H1 (cell line): ENCODE data around the gene RAB24. TPM values are rescaled to one million over a fixed set of nuclear protein-coding genes. Genes with fewer than 3 reads are reported as not detected.

Source experiments
- ASH2L ChIP-seq: fragments of 200-600, 300-600 bp; sonication (generic); IDR thresholded peaks from one replicate; pipeline ENCODE4 v1.7.1; 2017; ENCODE audit warnings: low read length
- BACH1 ChIP-seq: IDR thresholded peaks from 2 replicates; pipeline ENCODE4 v1.6.1; 2012; ENCODE audit warnings: low read length, improper control_type of control experiment
- CBX5 ChIP-seq: fragments of 300-800, 300-1000 bp; sonication (generic); IDR thresholded peaks from 2 replicates; pipeline ENCODE4 v1.7.1; 2016; ENCODE audit warnings: antibody characterized with exemption, low read length, low read depth
- CBX8 ChIP-seq: fragments of 300-800, 300-1000 bp; sonication (generic); IDR thresholded peaks from 2 replicates; pipeline ENCODE4 v1.7.1; 2016; ENCODE audit warnings: low read depth, low read length, borderline replicate concordance
- CEBPB ChIP-seq: IDR thresholded peaks from 2 replicates; pipeline ENCODE4 v1.6.1; 2012; ENCODE audit warnings: low read depth, low read length
- CTCF ChIP-seq, 3 experiments: IDR thresholded peaks; 1 replicate in 2 of 3; 2 replicates in 1 of 3; pipeline versions ENCODE4 v1.5.1 to v1.6.1; 2011; ENCODE audit warnings: low read length in 3 of 3, mild to moderate bottlenecking in 3 of 3, inconsistent platforms in 2 of 3, low read depth in 1 of 3, moderate library complexity in 1 of 3; ENCODE audit not compliant: insufficient read depth in 1 of 3; ENCODE audit errors: control extremely low read depth in 1 of 3
- E2F6 ChIP-seq: IDR thresholded peaks from 2 replicates; pipeline ENCODE4 v1.6.1; 2012; ENCODE audit warnings: inconsistent platforms
- EP300 ChIP-seq, 2 experiments: IDR thresholded peaks; 1 replicate in 1 of 2; 2 replicates in 1 of 2; pipeline ENCODE4 v1.6.1; 2011 to 2012; ENCODE audit warnings: low read depth in 2 of 2, low read length in 2 of 2, mild to moderate bottlenecking in 2 of 2, borderline replicate concordance in 1 of 2, inconsistent platforms in 1 of 2, moderate library complexity in 1 of 2
- HDAC2 ChIP-seq, 2 experiments: fragments of 300-600 bp in 1 of 2; sonication (generic) in 1 of 2; IDR thresholded peaks; 2 replicates each; pipeline ENCODE4 v1.6.1; 2011 to 2012; ENCODE audit warnings: low read depth in 2 of 2, low read length in 2 of 2, mild to moderate bottlenecking in 2 of 2, moderate library complexity in 2 of 2, borderline replicate concordance in 1 of 2, inconsistent platforms in 1 of 2
- JUN ChIP-seq: IDR thresholded peaks from 2 replicates; pipeline ENCODE4 v1.6.1; 2011; ENCODE audit warnings: low read depth, mild to moderate bottlenecking, improper control_type of control experiment, low read length
- KDM4A ChIP-seq: IDR thresholded peaks from one replicate; pipeline ENCODE4 v1.7.1; 2012; ENCODE audit warnings: low read depth, mild to moderate bottlenecking, moderate library complexity, low read length, inconsistent platforms; ENCODE audit not compliant: severe bottlenecking
- POU5F1 ChIP-seq: IDR thresholded peaks from 2 replicates; pipeline ENCODE4 v1.6.1; 2011; ENCODE audit warnings: low read depth, mild to moderate bottlenecking, low read length, moderate library complexity
- RFX5 ChIP-seq: IDR thresholded peaks from 2 replicates; pipeline ENCODE4 v1.6.1; 2011; ENCODE audit warnings: low read depth, low read length, improper control_type of control experiment, borderline replicate concordance
- RNF2 ChIP-seq: fragments of 200-900, 300-1000 bp; sonication (generic); IDR thresholded peaks from 2 replicates; pipeline ENCODE4 v1.7.1; 2016; ENCODE audit warnings: borderline replicate concordance, low read depth, mild to moderate bottlenecking, antibody characterized with exemption, low read length; ENCODE audit not compliant: poor library complexity, severe bottlenecking; ENCODE audit errors: missing control alignments
- SIRT6 ChIP-seq: IDR thresholded peaks from one replicate; pipeline ENCODE4 v1.7.1; 2012; ENCODE audit warnings: low read length, inconsistent platforms
- SP1 ChIP-seq: IDR thresholded peaks from 2 replicates; pipeline ENCODE4 v1.6.1; 2011; ENCODE audit warnings: low read depth, low read length
- SP2 ChIP-seq: IDR thresholded peaks from 2 replicates; pipeline ENCODE4 v1.6.1; 2012; ENCODE audit warnings: mild to moderate bottlenecking, low read length, inconsistent platforms
- SP4 ChIP-seq: IDR thresholded peaks from 2 replicates; pipeline ENCODE4 v1.6.1; 2012; ENCODE audit warnings: low read length, inconsistent platforms
- SUZ12 ChIP-seq: fragments of 200-600 bp; sonication (generic); IDR thresholded peaks from 2 replicates; pipeline ENCODE4 v1.6.1; 2012; ENCODE audit warnings: mild to moderate bottlenecking, inconsistent platforms, low read length, moderate library complexity, mixed read lengths
- TCF12 ChIP-seq: IDR thresholded peaks from 2 replicates; pipeline ENCODE4 v1.6.1; 2011; ENCODE audit warnings: low read depth, mild to moderate bottlenecking, low read length
- YY1 ChIP-seq: IDR thresholded peaks from 2 replicates; pipeline ENCODE4 v1.6.1; 2011; ENCODE audit warnings: low read depth, mild to moderate bottlenecking, low read length
- polyA plus RNA-seq, 7 experiments: library from polyadenylated mRNA; depleted of rRNA in 3 of 7; stranded (reverse) in 5 of 7; unstranded in 2 of 7; fragments of >200 nt in 5 of 7; fragments of 200-250 nt in 2 of 7; gene quantifications; 1 replicate in 5 of 7; 2 replicates in 1 of 7; 4 replicates in 1 of 7; pipeline versions ENCODE4 v1.2.1 to v1.2.3, GENCODE V29; 2011 to 2013; ENCODE audit warnings: missing spikeins in 2 of 7, mixed read lengths in 2 of 7
- total RNA-seq: library from RNA; stranded (reverse); fragmentation: NEBNext Ultra II Directional; extraction: Animal tissue kit (Norgen Biotek cat#: 25700); gene quantifications from 2 replicates; pipeline ENCODE4 v1.2.1, GENCODE V29; 2021

The RAB24 gene
- total and polyA plus RNA-seq, 2 of the 8 experiments (the other 6 are each of a cell fraction or from before 2014, with no cell fraction given) = 18.8 to 33.8 TPM

- TF ChIP-seq HDAC2 (IDR thresholded peaks at IDR 0.05; ENCODE audit: borderline replicate concordance in 1 of 2, low read depth in 2 of 2, low read length in 2 of 2) (peak; percentile 12 to 83; a peak in 1 of 4 replicates), YY1 (peak; percentile 95), BACH1 (no peak), SP1 (peak; percentile 96), EP300 (IDR thresholded peaks at IDR 0.05; ENCODE audit: borderline replicate concordance in 1 of 2, low read depth in 2 of 2, low read length in 2 of 2) (no peak), ASH2L (peak; percentile 91), SP2 (peak; percentile 75), CTCF (IDR thresholded peaks at IDR 0.05; ENCODE audit: control extremely low read depth in 1 of 3, insufficient read depth in 1 of 3, low read depth in 1 of 3, low read length in 3 of 3) (no peak), RFX5 (no peak), TCF12 (no peak), CEBPB (no peak), SP4 (peak; percentile 95), POU5F1 (no peak), JUN (no peak), CBX8 (no peak), KDM4A (no peak), SUZ12 (no peak), E2F6 (peak; percentile 63), RNF2 (no peak), CBX5 (no peak), SIRT6 (no peak)
Observed at GRCh38 chr5:177351392-177352329, 48.1 kb upstream of the RAB24 start, which contains the start of gene LMAN2 (continued).
